CD14-positive monocyte (primary cell): ENCODE measurements around the gene APOC4. TPM values are rescaled to one million over a fixed set of nuclear protein-coding genes. Genes with fewer than 3 reads are reported as not detected.
A peak's percentile ranks its signal among the peaks of the same experiment; 100 is the strongest.

Source experiments
- DNase-seq, 3 donors: peaks; one replicate each; pipeline ENCODE4 v3.0.0-alpha.2; 2011 to 2022
- H2AFZ ChIP-seq: 2 replicates; pipeline ENCODE4 v1.6.0; 2012; ENCODE audit warnings: mild to moderate bottlenecking, low read depth, low read length, inconsistent platforms; ENCODE audit not compliant: insufficient read depth, poor library complexity, severe bottlenecking
- H3K27ac ChIP-seq, 2 donors: 1 replicate in 1 of 2; 2 replicates in 1 of 2; pipeline ENCODE4 v1.5.1; 2012 to 2013; ENCODE audit warnings: low read length in 2 of 2, control low read depth in 1 of 2, inconsistent platforms in 1 of 2, low read depth in 1 of 2, mild to moderate bottlenecking in 1 of 2
- H3K27me3 ChIP-seq, 2 donors: one replicate each; pipeline versions ENCODE4 v1.6.0 to v1.6.1; 2011 to 2013; ENCODE audit warnings: low read length in 2 of 2; ENCODE audit not compliant: control insufficient read depth in 2 of 2, insufficient read depth in 2 of 2
- H3K36me3 ChIP-seq, 2 donors: replicated peaks in 1 of 2; 1 replicate in 1 of 2; 2 replicates in 1 of 2; pipeline versions ENCODE4 v1.5.1 to v1.6.1; 2012 to 2013; ENCODE audit warnings: low read length in 2 of 2, control low read depth in 1 of 2, inconsistent platforms in 1 of 2, mild to moderate bottlenecking in 1 of 2; ENCODE audit not compliant: insufficient read depth in 2 of 2, control insufficient read depth in 1 of 2
- H3K4me1 ChIP-seq, 2 donors: 1 replicate in 1 of 2; 2 replicates in 1 of 2; pipeline versions ENCODE4 v1.5.1 to v1.6.1; 2012 to 2013; ENCODE audit warnings: low read length in 2 of 2, control low read depth in 1 of 2, inconsistent platforms in 1 of 2, mild to moderate bottlenecking in 1 of 2, moderate library complexity in 1 of 2; ENCODE audit not compliant: insufficient read depth in 2 of 2, control insufficient read depth in 1 of 2
- H3K4me2 ChIP-seq: replicated peaks from 2 replicates; pipeline ENCODE3; 2012; ENCODE audit warnings: low read length, moderate library complexity, mild to moderate bottlenecking; ENCODE audit not compliant: poor library complexity, severe bottlenecking; ENCODE audit errors: extremely low read depth
- H3K4me3 ChIP-seq, 3 experiments: fragments of 200-600 bp in 1 of 3; sonication (generic) in 1 of 3; replicated peaks in 1 of 3; 1 replicate in 2 of 3; 2 replicates in 1 of 3; pipeline ENCODE4 v1.5.1; 2011 to 2013; ENCODE audit warnings: low read length in 3 of 3, mild to moderate bottlenecking in 3 of 3, control low read depth in 2 of 3, low read depth in 2 of 3, inconsistent platforms in 1 of 3, moderate library complexity in 1 of 3
- H3K79me2 ChIP-seq: 2 replicates; pipeline ENCODE4 v1.6.0; 2012; ENCODE audit warnings: mild to moderate bottlenecking, control low read depth, inconsistent platforms, low read length, moderate library complexity; ENCODE audit not compliant: insufficient read depth
- H3K9ac ChIP-seq: 2 replicates; pipeline ENCODE4 v1.6.0; 2017; ENCODE audit warnings: low read length, mild to moderate bottlenecking; ENCODE audit not compliant: insufficient read depth, poor library complexity, severe bottlenecking
- H3K9me3 ChIP-seq, 2 donors: replicated peaks in 1 of 2; 1 replicate in 1 of 2; 2 replicates in 1 of 2; pipeline versions ENCODE4 v1.5.1 to v1.6.1; 2012 to 2013; ENCODE audit warnings: low read length in 2 of 2, control low read depth in 1 of 2; ENCODE audit not compliant: control insufficient read depth in 1 of 2, insufficient read depth in 1 of 2
- H4K20me1 ChIP-seq: 2 replicates; pipeline ENCODE4 v1.6.0; 2012; ENCODE audit warnings: mild to moderate bottlenecking, low read length, control low read depth, moderate library complexity; ENCODE audit not compliant: insufficient read depth
- H3K27ac Mint-ChIP-seq, 7 donors: one replicate each; pipeline ENCODE4 v1.8.0; 2020; ENCODE audit warnings: mild to moderate bottlenecking in 7 of 7, mixed read lengths in 7 of 7, moderate library complexity in 6 of 7, inconsistent platforms in 2 of 7
- H3K27me3 Mint-ChIP-seq, 3 donors: one replicate each; pipeline ENCODE4 v1.8.0; 2021 to 2022; ENCODE audit warnings: low read depth in 3 of 3, mild to moderate bottlenecking in 3 of 3, mixed read lengths in 3 of 3, moderate library complexity in 3 of 3, inconsistent platforms in 1 of 3
- H3K36me3 Mint-ChIP-seq, 2 donors: one replicate each; pipeline ENCODE4 v1.8.0; 2020; ENCODE audit warnings: mixed read lengths in 2 of 2, inconsistent platforms in 1 of 2, mild to moderate bottlenecking in 1 of 2
- H3K4me1 Mint-ChIP-seq: one replicate; pipeline ENCODE4 v1.8.0; 2020; ENCODE audit warnings: mild to moderate bottlenecking, mixed read lengths
- H3K4me3 Mint-ChIP-seq, 2 donors: one replicate each; pipeline ENCODE4 v1.8.0; 2020; ENCODE audit warnings: mild to moderate bottlenecking in 2 of 2, mixed read lengths in 2 of 2, moderate library complexity in 1 of 2
- H3K9me3 Mint-ChIP-seq, 7 donors: one replicate each; pipeline ENCODE4 v1.8.0; 2020 to 2022; ENCODE audit warnings: mixed read lengths in 7 of 7, mild to moderate bottlenecking in 6 of 7, moderate library complexity in 6 of 7, inconsistent platforms in 2 of 7
- WGBS: methylation state at CpG from one replicate; pipeline ENCODE4 v1.1.5; 2013; ENCODE audit warnings: missing lambda C conversion rate; ENCODE audit not compliant: insufficient coverage; 5-methylcytosine and 5-hydroxymethylcytosine counted together
- intact Hi-C, 2 donors: fragments of 100-400 bp; cut with micrococcal nuclease; formaldehyde crosslinking; loops; one replicate each; pipeline versions ENCODE4 v1.15.0 to v1.15.1; 2023
- polyA plus RNA-seq, 3 donors: library from polyadenylated mRNA; depleted of rRNA in 1 of 3; unstranded in 2 of 3; stranded (reverse) in 1 of 3; fragments of 300-500 nt in 2 of 3; fragments of >200 nt in 1 of 3; fragmentation: Illumina TruSeq in 2 of 3; gene quantifications; 1 replicate in 2 of 3; 2 replicates in 1 of 3; pipeline ENCODE4 v1.2.3, GENCODE V29; 2012 to 2021
- TF ChIP-seq, protein P1 (sequence below): fragments of 200-600 bp; IDR thresholded peaks from one replicate; pipeline ENCODE4 v1.8.0; 2022; ENCODE audit warnings: antibody characterized with exemption, mild to moderate bottlenecking

Gene APOC4
- polyA plus RNA-seq, 3 donors, result not detected

- no peak overlapping the region for H3K9ac ChIP-seq
- no peak overlapping the region for H3K4me2 ChIP-seq
- Mint-ChIP-seq H3K27me3 (peaks cover 0 to 3% (median 2%) of the 10 kb centered on the region in 3 donors), H3K4me3 (no peak overlapping the region), H3K36me3 (peaks cover 55 to 77% of the 10 kb centered on the region in 2 donors), H3K4me1 (no peaks in the 10 kb centered on the region), H3K27ac (peak overlapping the region in 1 of 7 donors; percentile 58), H3K9me3 (no peaks in the 10 kb centered on the region)
- H3K9me3 ChIP-seq, result no peaks in the 10 kb centered on the region
- 81% methylated on average over 6 of the region's 13 CpGs for WGBS
- H3K36me3 ChIP-seq, result peaks cover 52 to 82% of the 10 kb centered on the region in 2 donors
- no peak for DNase-seq
- H3K27ac ChIP-seq, result peak overlapping the region in 1 of 2 donors; percentile 20
- H3K79me2 ChIP-seq, result no peaks in the 10 kb centered on the region
- no peak overlapping the region for H2AFZ ChIP-seq
- H4K20me1 ChIP-seq, result peaks cover 26% of the 10 kb centered on the region
- TF ChIP-seq, protein P1, sequence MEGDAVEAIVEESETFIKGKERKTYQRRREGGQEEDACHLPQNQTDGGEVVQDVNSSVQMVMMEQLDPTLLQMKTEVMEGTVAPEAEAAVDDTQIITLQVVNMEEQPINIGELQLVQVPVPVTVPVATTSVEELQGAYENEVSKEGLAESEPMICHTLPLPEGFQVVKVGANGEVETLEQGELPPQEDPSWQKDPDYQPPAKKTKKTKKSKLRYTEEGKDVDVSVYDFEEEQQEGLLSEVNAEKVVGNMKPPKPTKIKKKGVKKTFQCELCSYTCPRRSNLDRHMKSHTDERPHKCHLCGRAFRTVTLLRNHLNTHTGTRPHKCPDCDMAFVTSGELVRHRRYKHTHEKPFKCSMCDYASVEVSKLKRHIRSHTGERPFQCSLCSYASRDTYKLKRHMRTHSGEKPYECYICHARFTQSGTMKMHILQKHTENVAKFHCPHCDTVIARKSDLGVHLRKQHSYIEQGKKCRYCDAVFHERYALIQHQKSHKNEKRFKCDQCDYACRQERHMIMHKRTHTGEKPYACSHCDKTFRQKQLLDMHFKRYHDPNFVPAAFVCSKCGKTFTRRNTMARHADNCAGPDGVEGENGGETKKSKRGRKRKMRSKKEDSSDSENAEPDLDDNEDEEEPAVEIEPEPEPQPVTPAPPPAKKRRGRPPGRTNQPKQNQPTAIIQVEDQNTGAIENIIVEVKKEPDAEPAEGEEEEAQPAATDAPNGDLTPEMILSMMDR, result no peak
- no peak overlapping the region for H3K4me3 ChIP-seq
- H3K4me1 ChIP-seq, result no peaks in the 10 kb centered on the region
- no peaks in the 10 kb centered on the region for H3K27me3 ChIP-seq
- intact Hi-C loops, result no loop called here
Observed at GRCh38 chr19:44972802-44973201, 30.8 kb downstream of the APOC4 start.

DNA sequence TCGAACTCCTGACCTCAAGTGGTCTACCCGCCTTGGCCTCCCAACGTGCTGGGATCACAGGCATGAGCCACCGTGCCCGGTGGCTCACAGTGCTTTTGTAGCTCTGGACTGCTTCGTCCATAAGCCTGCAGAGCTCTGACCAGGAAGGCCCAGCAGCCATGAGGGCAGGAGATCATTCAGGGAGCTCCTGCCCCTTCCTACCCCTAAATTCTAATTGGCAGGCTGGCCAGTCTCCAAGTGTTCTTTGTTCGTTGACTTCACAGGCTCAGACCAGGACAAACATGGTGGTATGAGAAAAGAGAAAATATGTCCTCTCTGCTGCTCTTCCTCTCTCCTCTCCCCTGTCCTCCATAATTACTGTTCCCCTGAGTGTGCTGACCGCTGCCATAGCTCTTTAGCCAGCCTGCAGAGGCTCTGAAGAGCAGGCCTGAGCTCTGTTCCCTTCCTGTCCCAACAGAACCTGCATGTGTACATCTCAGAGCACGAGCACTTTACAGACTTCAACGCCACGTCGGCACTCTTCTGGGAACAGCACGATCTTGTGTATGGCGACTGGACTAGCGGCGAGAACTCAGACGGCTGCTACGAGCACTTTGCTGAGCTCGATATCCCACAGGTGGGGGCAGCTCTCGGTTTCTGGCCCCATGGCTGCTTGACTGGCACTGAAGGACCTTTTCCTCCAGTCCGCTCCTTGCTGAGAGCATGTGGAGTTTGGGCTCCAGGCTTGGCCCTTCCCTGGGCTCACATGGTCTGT lies 32.1 kb downstream of the APOC4 start:
- intact Hi-C loops, result no loop called here
- Histone ChIP-seq H3K79me2 (no peaks in the 10 kb centered on the region), H3K36me3 (peaks cover 61 to 82% of the 10 kb centered on the region in 2 donors), H3K9ac (no peak overlapping the region), H3K4me3 (no peak overlapping the region), H3K4me2 (no peak overlapping the region), H3K4me1 (no peaks in the 10 kb centered on the region), H3K27ac (no peak overlapping the region), H2AFZ (no peak overlapping the region), H3K9me3 (no peaks in the 10 kb centered on the region), H3K27me3 (no peaks in the 10 kb centered on the region), H4K20me1 (peaks cover 13% of the 10 kb centered on the region)
- no peak for DNase-seq
- TF ChIP-seq, protein P1, result no peak
- H3K27ac Mint-ChIP-seq, result peak overlapping the region in 2 of 7 donors; percentile 37 to 52
- H3K4me1 Mint-ChIP-seq, result no peaks in the 10 kb centered on the region
- H3K36me3 Mint-ChIP-seq, result peaks cover 57 to 80% of the 10 kb centered on the region in 2 donors
- H3K27me3 Mint-ChIP-seq, result peaks cover 0 to 3% (median 2%) of the 10 kb centered on the region in 3 donors
- H3K9me3 Mint-ChIP-seq, result peaks cover 0 to 2% (median 0%) of the 10 kb centered on the region in 7 donors
- H3K4me3 Mint-ChIP-seq, result no peak overlapping the region
- 99% methylated on average over 19 of the region's 21 CpGs for WGBS
